Middle frontal gyrus (tissue), 1 donor: Measurements from ENCODE around the gene GAP43.
"Not testable (repeated sequence)": the region's sequence is repeated elsewhere in the genome, so short reads cannot be mapped to it uniquely, and the experiment has no call there.

ENCODE experiments used
- DNase-seq: peaks from one replicate; pipeline ENCODE4 v3.0.0-alpha.2; 2015; ENCODE audit warnings: low spot score; ENCODE audit errors: extremely low spot score

GAP43 gene

DNA sequence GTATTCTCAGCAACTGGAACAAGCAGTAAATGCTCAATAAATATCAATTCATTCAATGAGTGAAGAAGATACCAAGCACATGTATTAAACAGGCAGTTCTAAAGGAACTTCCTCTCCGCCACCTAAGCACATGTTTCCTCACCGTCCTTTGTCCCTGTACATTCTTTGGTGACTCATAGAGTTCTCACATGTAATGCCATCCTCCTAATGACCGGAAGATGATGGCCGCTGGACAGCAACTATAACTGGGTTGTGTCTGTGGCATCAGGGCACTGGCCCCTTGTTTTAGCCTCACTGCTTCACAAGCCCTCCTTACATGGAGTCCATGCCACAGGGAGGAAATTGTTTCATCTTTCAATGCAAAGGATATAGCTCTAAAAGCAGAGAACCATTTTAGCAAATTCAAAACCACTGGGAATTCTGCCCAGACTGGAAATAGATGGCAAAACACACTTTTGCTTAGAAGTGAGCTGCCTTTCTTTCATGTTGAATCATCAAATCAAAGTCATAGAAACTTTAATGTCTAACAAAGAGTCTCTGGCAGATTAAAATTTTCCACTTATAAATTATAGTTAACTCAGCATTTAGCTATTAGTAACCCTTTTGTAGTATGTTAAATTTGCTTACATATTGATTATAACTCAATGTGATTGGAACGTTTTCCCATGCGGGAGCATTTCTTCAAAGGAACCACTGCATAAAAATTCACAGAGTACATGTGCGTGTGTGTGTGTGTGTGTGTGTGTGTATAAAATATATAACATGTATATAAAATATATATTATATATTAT lies 74.1 kb downstream of the GAP43 start:
- no peak for DNase-seq

GRCh38 chr3:115698851-115699591 lies 75.7 kb downstream of the GAP43 start:
- DNase-seq: no peak

DNA sequence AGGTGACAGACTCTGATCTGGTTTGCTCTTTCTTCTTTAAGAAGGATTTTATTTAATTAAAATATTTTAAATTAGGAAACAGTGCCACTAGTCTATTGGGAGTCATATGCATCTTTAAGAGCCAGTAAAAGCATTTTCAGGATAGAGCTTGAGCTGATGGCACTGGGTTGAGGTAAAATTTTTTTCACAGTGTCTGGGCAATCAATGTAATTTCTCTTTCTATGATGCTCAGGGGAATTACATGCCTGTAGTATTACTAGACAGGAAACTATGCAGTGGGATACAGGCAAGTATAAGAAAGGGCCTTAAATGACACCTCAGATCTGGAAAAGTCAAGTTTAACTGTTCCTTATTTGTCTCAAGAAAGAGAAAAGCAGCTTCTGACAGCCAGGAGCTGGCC lies 76.4 kb downstream of the GAP43 start:
- DNase-seq: no peak

- DNase-seq: no peak
Measured at GRCh38 chr3:115702598-115702997, 79.3 kb downstream of the GAP43 start.

GRCh38 chr3:115704661-115705338 lies 81.5 kb downstream of the GAP43 start:
- DNase-seq: no peak

- no peak for DNase-seq
Measured at GRCh38 chr3:115706311-115706829, 83.1 kb downstream of the GAP43 start.

- no peak for DNase-seq
Measured at GRCh38 chr3:115708540-115708939, 85.2 kb downstream of the GAP43 start.

DNA sequence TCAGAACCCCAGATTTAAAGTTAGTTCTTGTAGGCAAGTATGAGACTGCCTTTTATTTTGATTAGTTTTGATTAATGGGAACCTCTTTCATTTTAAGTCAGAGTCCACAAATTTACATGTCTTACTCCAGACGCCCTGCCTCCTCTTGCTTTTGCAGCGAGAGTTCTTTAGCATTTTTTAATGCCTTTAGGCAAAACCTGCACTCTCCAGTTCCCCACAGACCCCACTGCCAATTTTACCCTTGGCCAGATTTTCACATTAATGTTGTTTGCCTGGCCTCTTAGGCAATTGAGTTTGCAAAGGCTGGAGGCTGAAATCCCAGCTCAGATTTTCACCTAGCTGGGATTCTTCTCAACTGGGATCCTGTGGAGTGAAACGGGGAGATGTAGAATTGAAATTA lies 85.8 kb downstream of the GAP43 start:
- no peak for DNase-seq

DNA sequence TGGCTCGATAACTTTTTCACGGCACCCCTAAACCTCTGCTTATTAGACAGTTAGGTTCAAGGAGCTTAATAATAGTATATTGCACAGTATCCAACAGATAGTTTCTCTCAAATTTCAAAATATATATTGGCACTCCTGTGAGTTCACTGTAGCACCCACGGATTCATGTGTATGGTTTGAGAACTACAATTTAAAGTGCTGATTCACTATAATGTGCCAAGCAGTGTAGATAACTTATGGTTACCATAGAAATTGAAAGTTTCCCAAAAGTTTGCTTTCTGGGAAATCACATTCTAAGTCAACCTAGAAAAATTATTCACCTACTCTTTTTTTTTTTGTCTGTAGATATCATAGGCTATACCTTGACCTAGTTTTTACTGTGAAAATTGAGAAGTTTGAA lies 86.6 kb downstream of the GAP43 start:
- DNase-seq: no peak

DNA sequence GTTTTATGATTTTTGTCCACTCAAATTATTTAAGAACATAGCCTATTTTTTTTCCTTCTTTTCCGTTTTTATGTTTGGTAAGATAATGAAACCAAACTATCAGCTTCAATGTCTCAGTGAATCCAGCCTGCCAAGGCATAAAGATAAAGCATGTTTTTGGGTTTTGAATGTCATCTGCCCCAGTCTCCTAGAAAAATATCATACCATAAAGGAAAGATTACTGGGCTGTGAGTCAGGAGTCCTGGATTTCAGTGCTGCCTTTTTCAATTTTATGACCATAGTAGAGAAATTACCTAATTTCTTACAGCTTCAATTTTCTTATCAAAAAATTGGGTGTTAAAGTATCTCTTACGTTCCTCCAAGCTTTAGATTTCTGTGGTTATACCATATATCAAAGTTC lies 87.5 kb downstream of the GAP43 start:
- no peak for DNase-seq

GRCh38 chr3:115712871-115713270 lies 89.6 kb downstream of the GAP43 start:
- no peak for DNase-seq

DNA sequence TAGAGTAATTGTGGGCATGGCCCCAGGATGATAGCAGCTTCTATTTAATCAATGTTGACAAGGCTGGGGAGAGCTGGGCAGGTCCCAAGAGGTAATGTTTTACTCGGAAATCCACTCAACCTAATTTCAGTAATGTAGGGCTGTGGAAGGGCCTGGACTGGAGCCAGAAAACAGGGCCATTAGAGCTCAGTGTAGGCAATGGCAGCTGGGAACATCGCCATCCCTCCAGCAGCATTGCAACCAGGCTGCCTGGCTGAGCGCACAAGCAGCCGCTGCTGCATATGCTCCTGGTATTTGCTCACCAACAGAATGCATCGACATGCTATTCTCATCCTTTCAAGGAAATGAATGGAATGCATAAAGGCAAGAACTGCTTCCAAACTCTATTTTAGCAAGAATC lies 90.0 kb downstream of the GAP43 start:
- no peak for DNase-seq

- DNase-seq: no peak
Measured at GRCh38 chr3:115715241-115715745, 92.0 kb downstream of the GAP43 start.

GRCh38 chr3:115720983-115721382 lies 97.7 kb downstream of the GAP43 start:
- DNase-seq: no peak

- DNase-seq: no peak
Measured at GRCh38 chr3:115725800-115726199, 102.5 kb downstream of the GAP43 start.

GRCh38 chr3:115727135-115727534 lies 103.8 kb downstream of the GAP43 start:
- DNase-seq: no peak

GRCh38 chr3:115728013-115728412 lies 104.7 kb downstream of the GAP43 start:
- no peak for DNase-seq

DNA sequence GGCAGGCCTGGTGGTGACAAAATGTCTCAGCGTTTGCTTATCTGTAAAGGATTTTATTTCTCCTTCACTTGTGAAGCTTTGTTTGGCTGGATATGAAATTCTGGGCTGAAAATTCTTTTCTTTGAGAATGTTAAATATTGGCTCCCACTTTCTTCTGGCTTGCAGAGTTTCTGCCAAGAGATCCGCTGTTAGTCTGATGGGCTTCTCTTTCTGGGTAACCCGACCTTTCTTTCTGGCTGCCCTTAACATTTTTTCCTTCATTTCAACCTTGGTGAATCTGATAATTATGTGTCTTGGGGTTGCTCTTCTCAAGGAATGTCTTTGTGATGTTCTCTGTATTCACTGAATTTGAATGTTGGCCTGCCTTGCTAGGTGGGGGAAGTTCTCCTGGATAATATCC lies 113.0 kb downstream of the GAP43 start:
- not testable (repeated sequence) for DNase-seq

DNA sequence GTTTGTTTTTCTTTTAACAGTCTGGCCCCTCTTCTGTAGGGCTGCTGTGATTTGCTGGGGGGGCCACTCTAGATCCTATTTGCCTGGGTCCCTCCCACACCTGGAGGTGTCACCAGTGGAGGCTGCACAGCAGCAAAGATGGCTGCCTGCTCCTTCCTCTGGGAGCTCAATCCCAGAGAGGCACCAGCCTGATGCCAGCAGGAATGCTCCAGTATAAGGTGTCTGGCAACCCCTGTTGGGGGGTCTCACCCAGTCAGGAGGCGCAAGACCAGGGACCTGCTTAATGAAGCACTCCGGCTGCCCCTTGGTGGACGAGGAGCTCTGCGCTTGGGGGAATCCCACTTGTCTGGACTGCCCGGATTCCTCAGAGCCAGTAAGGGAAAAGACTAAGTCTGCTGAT lies 118.3 kb downstream of the GAP43 start:
- DNase-seq: no peak

- DNase-seq: not testable (repeated sequence)
Measured at GRCh38 chr3:115744516-115744915, 121.2 kb downstream of the GAP43 start.

- DNase-seq: not testable (repeated sequence)
Measured at GRCh38 chr3:115752978-115753377, 129.7 kb downstream of the GAP43 start.
